HG03565 (cell line): ENCODE data around the gene NUCKS1.
"Not testable (repeated sequence)": the region's sequence is repeated elsewhere in the genome, so short reads cannot be mapped to it uniquely, and the experiment has no call there.

ENCODE experiments used
- ATAC-seq: cut with Tn5 transposase; IDR thresholded peaks from one replicate; pipeline ENCODE4 v1.9.1; 2021; ENCODE audit warnings: mild to moderate bottlenecking, moderate library complexity; ENCODE audit not compliant: unreplicated experiment

NUCKS1 gene

GRCh38 chr1:205735218-205735617, 14.8 kb downstream of the NUCKS1 start:
- no peak for ATAC-seq

GRCh38 chr1:205733438-205734175, 16.4 kb downstream of the NUCKS1 start:
- no peak for ATAC-seq

GRCh38 chr1:205729945-205730610, 19.9 kb downstream of the NUCKS1 start:
- no peak for ATAC-seq

- ATAC-seq, result no peak
Measured at GRCh38 chr1:205726619-205727125, 23.3 kb downstream of the NUCKS1 start.

- no peak for ATAC-seq
Measured at GRCh38 chr1:205725514-205725913, 24.5 kb downstream of the NUCKS1 start.

GRCh38 chr1:205720740-205721139, 29.2 kb downstream of the NUCKS1 start:
- not testable (repeated sequence) for ATAC-seq

- ATAC-seq, result no peak
Measured at GRCh38 chr1:205719762-205720161, 30.2 kb downstream of the NUCKS1 start.

GRCh38 chr1:205719015-205719414, 31.0 kb downstream of the NUCKS1 start:
- ATAC-seq, result no peak

GRCh38 chr1:205716371-205717132, 33.4 kb downstream of the NUCKS1 start:
- ATAC-seq, result no peak

- ATAC-seq, result no peak
Measured at GRCh38 chr1:205715628-205716027, 34.4 kb downstream of the NUCKS1 start.

- ATAC-seq, result no peak
Measured at GRCh38 chr1:205714906-205715246, 35.1 kb downstream of the NUCKS1 start.

- no peak for ATAC-seq
Measured at GRCh38 chr1:205714190-205714905, 35.6 kb downstream of the NUCKS1 start.

- peak; percentile 53 for ATAC-seq
Measured at GRCh38 chr1:205711105-205712048, 38.6 kb downstream of the NUCKS1 start.

- no peak for ATAC-seq
Measured at GRCh38 chr1:205710201-205711062, 39.5 kb downstream of the NUCKS1 start.

GRCh38 chr1:205709640-205710039, 40.3 kb downstream of the NUCKS1 start:
- no peak for ATAC-seq

- no peak for ATAC-seq
Measured at GRCh38 chr1:205709059-205709398, 41.0 kb downstream of the NUCKS1 start.

- ATAC-seq, result no peak
Measured at GRCh38 chr1:205706601-205707502, 43.1 kb downstream of the NUCKS1 start.

- ATAC-seq, result no peak
Measured at GRCh38 chr1:205704903-205705302, 45.1 kb downstream of the NUCKS1 start.
